Vagina (tissue), 2 donors: Measurements from ENCODE around the gene VASH1. TPM values are rescaled to one million over a fixed set of nuclear protein-coding genes. Genes with fewer than 3 reads are reported as not detected.
"Not testable (repeated sequence)": the region's sequence is repeated elsewhere in the genome, so short reads cannot be mapped to it uniquely, and the experiment has no call there.

ENCODE experiments used
- DNase-seq, 2 donors: peaks; one replicate each; pipeline ENCODE4 v3.0.0-alpha.2; 2017; ENCODE audit errors: extremely low spot score in 2 of 2
- H3K27ac ChIP-seq: fragments of 200-600 bp; sonication (generic); one replicate; pipeline ENCODE4 v1.5.1; 2019
- H3K27me3 ChIP-seq: fragments of 200-600 bp; sonication (generic); one replicate; pipeline ENCODE4 v1.5.1; 2019
- H3K36me3 ChIP-seq, 2 donors: fragments of 200-600 bp; sonication (generic); one replicate each; pipeline ENCODE4 v1.5.1; 2017 to 2019
- H3K4me1 ChIP-seq: fragments of 200-600 bp; sonication (generic); one replicate; pipeline ENCODE4 v1.5.1; 2019
- H3K4me3 ChIP-seq, 2 donors: fragments of 200-600 bp; sonication (generic); 1 replicate in 1 of 2; 2 replicates in 1 of 2; pipeline ENCODE4 v1.5.1; 2016 to 2019
- H3K9me3 ChIP-seq: fragments of 200-600 bp; sonication (generic); one replicate; pipeline ENCODE4 v1.5.1; 2019
- POLR2A ChIP-seq, 2 donors: fragments of 450-650 bp; IDR thresholded peaks; one replicate each; pipeline ENCODE4 v1.6.1; 2017; ENCODE audit warnings: antibody characterized with exemption in 2 of 2, mild to moderate bottlenecking in 2 of 2, moderate library complexity in 2 of 2
- POLR2AphosphoS5 ChIP-seq, 2 donors: sonication (generic); formaldehyde crosslinking; IDR thresholded peaks; one replicate each; pipeline ENCODE4 v1.9.0; 2017; ENCODE audit warnings: antibody characterized with exemption in 2 of 2, mild to moderate bottlenecking in 2 of 2, low read depth in 1 of 2; ENCODE audit not compliant: insufficient read depth in 1 of 2
- intact Hi-C: fragments of 100-400 bp; cut with DNase I; formaldehyde crosslinking; loops from one replicate; pipeline ENCODE4 v1.15.1; 2023
- total RNA-seq: library from RNA; depleted of rRNA; stranded (reverse); fragments of >200 nt; gene quantifications from one replicate; pipeline ENCODE4 v1.2.3, GENCODE V29; 2016
- TF ChIP-seq, protein P1 (sequence below), 3 experiments: fragments of 450-650 bp in 2 of 3; fragments of 200-600 bp in 1 of 3; sonication (generic) in 1 of 3; IDR thresholded peaks; one replicate each; pipeline ENCODE4 v1.5.1; 2017 to 2019; ENCODE audit warnings: antibody characterized with exemption in 3 of 3, mild to moderate bottlenecking in 2 of 3, moderate library complexity in 2 of 3

Gene VASH1
- total RNA-seq, 1 donor from 2014 or later: 6.1 TPM

DNA sequence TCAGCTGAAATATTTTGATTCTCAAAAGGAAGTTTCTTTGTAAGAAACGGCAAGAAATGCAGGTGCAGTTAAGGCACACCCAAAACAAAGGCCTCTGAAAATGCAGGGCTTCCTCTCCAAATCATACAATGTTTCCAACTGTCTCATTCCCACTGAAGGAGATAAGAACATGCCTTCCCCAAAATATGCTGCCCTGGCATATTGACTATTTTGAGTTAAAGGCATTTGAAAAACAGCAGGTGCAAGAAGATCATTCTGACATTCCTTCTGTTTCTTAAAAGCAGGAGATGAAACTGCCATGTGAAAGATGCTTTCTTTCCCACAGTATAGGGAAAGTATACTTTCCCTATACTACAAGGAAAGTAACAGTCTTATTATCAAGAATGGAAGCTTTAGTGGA lies 33.4 kb upstream of the VASH1 start:
- TF ChIP-seq POLR2A (IDR thresholded peaks at IDR 0.05) (no peak), POLR2AphosphoS5 (IDR thresholded peaks at IDR 0.05; ENCODE audit: insufficient read depth in 1 of 2, low read depth in 1 of 2) (no peak)
- TF ChIP-seq, protein P1, sequence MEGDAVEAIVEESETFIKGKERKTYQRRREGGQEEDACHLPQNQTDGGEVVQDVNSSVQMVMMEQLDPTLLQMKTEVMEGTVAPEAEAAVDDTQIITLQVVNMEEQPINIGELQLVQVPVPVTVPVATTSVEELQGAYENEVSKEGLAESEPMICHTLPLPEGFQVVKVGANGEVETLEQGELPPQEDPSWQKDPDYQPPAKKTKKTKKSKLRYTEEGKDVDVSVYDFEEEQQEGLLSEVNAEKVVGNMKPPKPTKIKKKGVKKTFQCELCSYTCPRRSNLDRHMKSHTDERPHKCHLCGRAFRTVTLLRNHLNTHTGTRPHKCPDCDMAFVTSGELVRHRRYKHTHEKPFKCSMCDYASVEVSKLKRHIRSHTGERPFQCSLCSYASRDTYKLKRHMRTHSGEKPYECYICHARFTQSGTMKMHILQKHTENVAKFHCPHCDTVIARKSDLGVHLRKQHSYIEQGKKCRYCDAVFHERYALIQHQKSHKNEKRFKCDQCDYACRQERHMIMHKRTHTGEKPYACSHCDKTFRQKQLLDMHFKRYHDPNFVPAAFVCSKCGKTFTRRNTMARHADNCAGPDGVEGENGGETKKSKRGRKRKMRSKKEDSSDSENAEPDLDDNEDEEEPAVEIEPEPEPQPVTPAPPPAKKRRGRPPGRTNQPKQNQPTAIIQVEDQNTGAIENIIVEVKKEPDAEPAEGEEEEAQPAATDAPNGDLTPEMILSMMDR (IDR thresholded peaks at IDR 0.05): no peak
- intact Hi-C loops: no loop called here
- no peak for DNase-seq
- H3K4me3 ChIP-seq: no peak overlapping the region
- H3K36me3 ChIP-seq: no peaks in the 10 kb centered on the region
- no peaks in the 10 kb centered on the region for H3K4me1 ChIP-seq
- H3K27ac ChIP-seq: no peak overlapping the region
- no peaks in the 10 kb centered on the region for H3K27me3 ChIP-seq
- H3K9me3 ChIP-seq: no peaks in the 10 kb centered on the region

DNA sequence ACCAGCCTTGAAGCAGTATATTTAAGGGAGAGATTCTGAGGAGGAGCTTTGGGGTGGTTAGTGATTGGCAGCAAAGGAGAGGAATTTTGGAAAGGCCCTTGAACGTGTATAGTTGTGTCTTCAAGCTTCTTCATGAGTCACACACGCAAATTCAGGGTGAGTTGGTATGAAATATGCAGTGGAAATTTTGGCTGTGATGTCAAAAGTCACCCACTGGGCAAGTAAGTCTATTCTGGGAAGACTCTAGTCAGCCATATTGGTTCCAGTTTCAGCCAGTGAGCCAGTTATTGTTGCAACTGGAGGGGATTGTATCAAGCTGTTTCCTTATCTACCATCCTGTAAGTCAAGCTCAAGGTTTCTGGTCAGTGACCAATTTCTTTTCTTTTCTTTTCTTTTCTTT lies 32.0 kb upstream of the VASH1 start:
- H3K4me3 ChIP-seq: no peak overlapping the region
- H3K27ac ChIP-seq: no peak overlapping the region
- no peaks in the 10 kb centered on the region for H3K9me3 ChIP-seq
- no peak for DNase-seq
- intact Hi-C loops: no loop called here
- TF ChIP-seq POLR2AphosphoS5 (IDR thresholded peaks at IDR 0.05; ENCODE audit: insufficient read depth in 1 of 2, low read depth in 1 of 2): no peak
- TF ChIP-seq, protein P1 (IDR thresholded peaks at IDR 0.05): no peak
- no peak for TF ChIP-seq POLR2A (IDR thresholded peaks at IDR 0.05)
- no peaks in the 10 kb centered on the region for H3K27me3 ChIP-seq
- H3K4me1 ChIP-seq: no peaks in the 10 kb centered on the region
- no peaks in the 10 kb centered on the region for H3K36me3 ChIP-seq

DNA sequence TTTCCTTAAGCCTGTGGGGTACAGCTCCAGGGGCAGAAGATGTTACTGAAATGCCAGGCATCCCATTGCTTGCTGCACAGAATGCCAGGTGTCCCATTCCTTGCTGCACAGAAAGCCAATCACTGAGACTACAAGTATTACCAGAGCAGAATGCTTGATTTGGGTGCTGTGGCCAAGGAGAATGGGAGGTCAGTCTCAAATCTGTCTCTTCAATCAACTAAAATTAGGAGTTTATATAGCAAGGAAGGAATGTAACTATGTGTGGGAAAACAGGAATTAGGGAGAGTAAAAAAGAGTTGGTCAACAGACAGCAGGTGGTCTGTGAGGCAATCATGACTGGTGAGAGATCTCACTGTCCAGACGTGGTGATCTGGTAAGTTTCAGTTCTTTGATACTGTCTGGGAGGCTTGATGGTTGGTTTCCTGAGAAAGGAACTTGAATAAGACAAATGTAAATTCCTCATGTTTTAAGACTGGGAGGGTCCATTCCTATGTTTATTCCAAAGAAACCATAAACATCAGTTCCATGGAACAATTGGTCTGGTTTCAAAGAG lies 31.2 kb upstream of the VASH1 start:
- TF ChIP-seq POLR2A (IDR thresholded peaks at IDR 0.05): no peak
- no peak for TF ChIP-seq POLR2AphosphoS5 (IDR thresholded peaks at IDR 0.05; ENCODE audit: insufficient read depth in 1 of 2, low read depth in 1 of 2)
- TF ChIP-seq, protein P1 (IDR thresholded peaks at IDR 0.05): no peak
- no peak overlapping the region for H3K4me3 ChIP-seq
- intact Hi-C loops: no loop called here
- no peaks in the 10 kb centered on the region for H3K4me1 ChIP-seq
- peak in 1 of 2 donors; percentile 22 for DNase-seq
- no peaks in the 10 kb centered on the region for H3K36me3 ChIP-seq
- no peaks in the 10 kb centered on the region for H3K9me3 ChIP-seq
- no peaks in the 10 kb centered on the region for H3K27me3 ChIP-seq
- H3K27ac ChIP-seq: no peak overlapping the region

DNA sequence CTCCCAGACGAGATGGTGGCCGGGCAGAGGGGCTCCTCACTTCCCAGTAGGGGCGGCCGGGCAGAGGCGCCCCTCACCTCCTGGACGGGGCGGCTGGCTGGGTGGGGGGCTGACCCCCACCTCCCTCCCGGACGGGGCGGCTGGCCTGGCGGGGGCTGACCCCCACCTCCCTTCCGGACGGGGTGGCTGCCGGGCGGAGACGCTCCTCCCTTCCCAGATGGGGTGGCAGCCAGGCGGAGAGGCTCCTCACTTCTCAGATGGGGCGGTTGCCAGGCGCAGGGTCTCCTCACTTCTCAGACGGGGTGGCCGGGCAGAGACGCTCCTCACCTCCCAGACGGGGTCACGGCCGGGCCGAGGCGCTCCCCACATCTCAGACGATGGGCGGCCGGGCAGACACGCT lies 26.8 kb upstream of the VASH1 start:
- H3K9me3 ChIP-seq, DNase-seq, H3K27me3 ChIP-seq, intact Hi-C loops, H3K27ac ChIP-seq, H3K4me1 ChIP-seq, H3K36me3 ChIP-seq, H3K4me3 ChIP-seq: not testable (repeated sequence)

DNA sequence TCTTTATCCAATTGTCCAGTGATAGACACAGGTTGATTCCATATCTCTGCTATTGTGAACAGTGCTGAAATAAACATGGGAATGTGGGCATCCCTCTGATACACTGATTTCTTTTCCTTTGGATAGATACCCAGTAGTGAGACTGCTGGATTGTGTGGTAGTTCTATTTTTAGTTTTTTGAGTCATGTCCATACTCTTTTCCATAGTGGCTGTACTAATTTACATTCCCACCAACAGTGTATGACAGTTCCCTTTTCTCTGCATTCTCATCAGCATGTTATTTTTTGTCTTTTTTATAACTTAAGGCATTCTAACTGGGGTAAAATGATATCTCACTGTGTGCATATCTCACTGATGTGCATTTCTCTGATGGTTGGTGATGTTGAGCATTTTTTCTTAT lies 24.8 kb upstream of the VASH1 start:
- no peaks in the 10 kb centered on the region for H3K4me1 ChIP-seq
- no peaks in the 10 kb centered on the region for H3K27me3 ChIP-seq
- H3K27ac ChIP-seq: no peak overlapping the region
- no peaks in the 10 kb centered on the region for H3K9me3 ChIP-seq
- H3K4me3 ChIP-seq: no peak overlapping the region
- intact Hi-C loops: no loop called here
- no peak for DNase-seq
- no peak for TF ChIP-seq POLR2AphosphoS5 (IDR thresholded peaks at IDR 0.05; ENCODE audit: insufficient read depth in 1 of 2, low read depth in 1 of 2)
- TF ChIP-seq, protein P1 (IDR thresholded peaks at IDR 0.05): no peak
- no peak for TF ChIP-seq POLR2A (IDR thresholded peaks at IDR 0.05)
- H3K36me3 ChIP-seq: no peaks in the 10 kb centered on the region
